ENCODE results near the gene TDO2.

TDO2 gene

GRCh38 chr4:155907556-155907955, 4.1 kb downstream of the TDO2 start:
- no peak for TF ChIP-seq CTCF (IDR thresholded peaks at IDR 0.05; ENCODE audit: low read depth, low read length)
- DNase-seq (ENCODE audit: extremely low read depth, low read depth), result no peak

- no peak for DNase-seq (ENCODE audit: extremely low read depth, low read depth)
- TF ChIP-seq CTCF (IDR thresholded peaks at IDR 0.05; ENCODE audit: low read depth, low read length), result no peak
These were observed 5.0 kb downstream of the TDO2 start for GRCh38 chr4:155908187-155909139.

- no peak for TF ChIP-seq CTCF (IDR thresholded peaks at IDR 0.05; ENCODE audit: low read depth, low read length)
- DNase-seq (ENCODE audit: extremely low read depth, low read depth), result no peak
These were observed 6.2 kb downstream of the TDO2 start for GRCh38 chr4:155909615-155910226.

GRCh38 chr4:155911905-155912304, 8.4 kb downstream of the TDO2 start:
- no peak for DNase-seq (ENCODE audit: extremely low read depth, low read depth)
- TF ChIP-seq CTCF (IDR thresholded peaks at IDR 0.05; ENCODE audit: low read depth, low read length), result no peak

- DNase-seq (ENCODE audit: extremely low read depth, low read depth), result no peak
- no peak for TF ChIP-seq CTCF (IDR thresholded peaks at IDR 0.05; ENCODE audit: low read depth, low read length)
These were observed 11.3 kb downstream of the TDO2 start for GRCh38 chr4:155914782-155915181.

GRCh38 chr4:155921597-155921996, 18.1 kb downstream of the TDO2 start:
- no peak for DNase-seq (ENCODE audit: extremely low read depth, low read depth)
- TF ChIP-seq CTCF (IDR thresholded peaks at IDR 0.05; ENCODE audit: low read depth, low read length), result no peak

- no peak for TF ChIP-seq CTCF (IDR thresholded peaks at IDR 0.05; ENCODE audit: low read depth, low read length)
- DNase-seq (ENCODE audit: extremely low read depth, low read depth), result no peak
These were observed 21.1 kb downstream of the TDO2 start for GRCh38 chr4:155924637-155925036.
